ENCODE data around the gene ADARB2.
"Not testable (repeated sequence)": the region's sequence is repeated elsewhere in the genome, so short reads cannot be mapped to it uniquely, and the experiment has no call there.

Gene ADARB2

GRCh38 chr10:1329622-1330021 is 407.7 kb downstream of the ADARB2 start:
- H3K9ac ChIP-seq (ENCODE audit: low read depth, low read length) = no peak overlapping the region
- H3K4me3 ChIP-seq (ENCODE audit: low read depth, low read length) = no peak overlapping the region
- no peaks in the 10 kb centered on the region for H3K9me3 ChIP-seq (ENCODE audit: control insufficient read depth, insufficient read depth, low read length)
- peaks cover 4% of the 10 kb centered on the region for H3K36me3 ChIP-seq (ENCODE audit: control insufficient read depth, insufficient read depth, low read length)
- H3K27me3 ChIP-seq (ENCODE audit: control insufficient read depth, insufficient read depth, low read length) = no peaks in the 10 kb centered on the region
- H3K4me1 ChIP-seq (ENCODE audit: control insufficient read depth, insufficient read depth, low read length) = no peaks in the 10 kb centered on the region

- Histone ChIP-seq H3K4me1 (ENCODE audit: control insufficient read depth, insufficient read depth, low read length) (no peaks in the 10 kb centered on the region), H3K27me3 (ENCODE audit: control insufficient read depth, insufficient read depth, low read length) (no peaks in the 10 kb centered on the region), H3K4me3 (ENCODE audit: low read depth, low read length) (no peak overlapping the region), H3K9me3 (ENCODE audit: control insufficient read depth, insufficient read depth, low read length) (no peaks in the 10 kb centered on the region), H3K36me3 (ENCODE audit: control insufficient read depth, insufficient read depth, low read length) (peaks cover 4% of the 10 kb centered on the region), H3K9ac (ENCODE audit: low read depth, low read length) (no peak overlapping the region)
Observed at GRCh38 chr10:1328981-1329614, 408.2 kb downstream of the ADARB2 start.

DNA sequence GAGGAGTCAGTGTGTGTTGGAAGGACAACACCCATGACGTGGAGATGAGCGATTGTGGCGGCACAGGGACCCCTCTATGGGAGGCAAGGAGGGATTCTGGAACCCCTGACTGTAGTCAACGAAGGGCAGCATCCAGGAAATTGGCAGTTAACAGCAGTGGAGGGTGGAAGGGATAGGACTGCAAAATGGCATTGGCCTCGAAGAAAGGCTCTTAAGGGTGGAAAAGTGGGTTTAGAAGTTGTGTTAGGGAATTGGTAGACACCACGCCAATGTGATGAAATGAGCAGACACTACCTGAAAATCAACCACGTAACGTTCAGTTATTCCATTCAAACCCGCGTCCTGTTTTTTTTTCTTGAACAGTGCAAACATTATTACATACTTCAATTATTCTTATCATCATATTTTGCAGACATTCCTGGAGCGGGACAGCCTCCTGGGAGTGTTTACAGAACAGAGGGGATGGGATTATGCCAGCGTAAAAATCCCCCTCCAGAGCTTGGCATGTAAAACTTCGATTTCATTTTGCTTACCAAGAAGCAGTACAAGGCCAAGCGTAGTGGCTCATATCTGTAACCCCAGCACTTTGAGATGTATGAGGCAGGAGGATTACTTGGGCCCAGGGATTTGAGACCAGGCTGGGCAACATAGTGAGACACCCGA is 409.0 kb downstream of the ADARB2 start:
- Histone ChIP-seq H3K27me3 (ENCODE audit: control insufficient read depth, insufficient read depth, low read length) (no peaks in the 10 kb centered on the region), H3K4me3 (ENCODE audit: low read depth, low read length) (no peak overlapping the region), H3K9ac (ENCODE audit: low read depth, low read length) (no peak overlapping the region), H3K9me3 (ENCODE audit: control insufficient read depth, insufficient read depth, low read length) (no peaks in the 10 kb centered on the region), H3K36me3 (ENCODE audit: control insufficient read depth, insufficient read depth, low read length) (peaks cover 4% of the 10 kb centered on the region), H3K4me1 (ENCODE audit: control insufficient read depth, insufficient read depth, low read length) (no peaks in the 10 kb centered on the region)

GRCh38 chr10:1327759-1328158 is 409.6 kb downstream of the ADARB2 start:
- no peaks in the 10 kb centered on the region for H3K9me3 ChIP-seq (ENCODE audit: control insufficient read depth, insufficient read depth, low read length)
- no peak overlapping the region for H3K9ac ChIP-seq (ENCODE audit: low read depth, low read length)
- H3K4me3 ChIP-seq (ENCODE audit: low read depth, low read length) = no peak overlapping the region
- peaks cover 4% of the 10 kb centered on the region for H3K36me3 ChIP-seq (ENCODE audit: control insufficient read depth, insufficient read depth, low read length)
- no peaks in the 10 kb centered on the region for H3K4me1 ChIP-seq (ENCODE audit: control insufficient read depth, insufficient read depth, low read length)
- H3K27me3 ChIP-seq (ENCODE audit: control insufficient read depth, insufficient read depth, low read length) = no peaks in the 10 kb centered on the region

DNA sequence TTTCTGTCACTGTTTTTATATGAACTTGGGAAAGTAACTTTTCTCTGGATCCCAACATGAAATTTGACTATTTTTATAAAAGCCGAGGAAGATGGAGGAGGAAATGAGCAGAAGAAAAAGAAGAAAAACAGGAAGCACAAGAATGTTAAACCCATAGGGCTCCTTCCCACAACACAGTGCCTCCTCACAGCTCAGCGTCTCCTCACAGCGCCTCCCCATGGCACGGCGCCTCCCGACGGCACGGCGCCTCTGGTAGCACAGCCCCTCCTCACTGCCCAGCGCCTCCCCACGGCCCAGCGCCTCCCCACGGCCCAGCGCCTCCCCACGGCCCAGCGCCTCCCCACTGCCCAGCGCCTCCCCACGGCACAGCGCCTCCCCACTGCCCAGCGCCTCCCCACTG is 410.8 kb downstream of the ADARB2 start:
- not testable (repeated sequence) for H3K4me3 ChIP-seq (ENCODE audit: low read depth, low read length); H3K4me1 ChIP-seq (ENCODE audit: control insufficient read depth, insufficient read depth, low read length); H3K9ac ChIP-seq (ENCODE audit: low read depth, low read length); H3K9me3 ChIP-seq (ENCODE audit: control insufficient read depth, insufficient read depth, low read length); H3K36me3 ChIP-seq (ENCODE audit: control insufficient read depth, insufficient read depth, low read length); H3K27me3 ChIP-seq (ENCODE audit: control insufficient read depth, insufficient read depth, low read length)

DNA sequence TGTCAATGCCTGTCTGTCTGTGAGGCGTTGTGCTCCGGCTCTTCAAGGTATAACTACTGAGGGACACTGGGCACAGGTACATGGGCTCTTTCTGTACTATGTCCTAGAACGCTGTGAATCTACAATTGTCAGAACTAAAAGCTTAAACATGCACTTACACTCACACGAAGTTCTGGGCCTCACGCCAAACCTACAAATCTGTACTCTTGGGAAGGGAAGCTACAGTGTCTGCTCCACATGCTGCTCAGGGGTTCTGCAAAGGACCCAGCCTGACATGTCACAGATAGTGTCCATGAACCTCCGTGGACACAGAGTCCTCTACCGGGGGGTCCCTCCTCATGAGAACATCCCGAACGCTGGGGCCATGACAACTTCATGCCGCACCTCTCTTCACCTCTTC is 412.4 kb downstream of the ADARB2 start:
- peaks cover 4% of the 10 kb centered on the region for H3K36me3 ChIP-seq (ENCODE audit: control insufficient read depth, insufficient read depth, low read length)
- no peaks in the 10 kb centered on the region for H3K4me1 ChIP-seq (ENCODE audit: control insufficient read depth, insufficient read depth, low read length)
- no peak overlapping the region for H3K4me3 ChIP-seq (ENCODE audit: low read depth, low read length)
- H3K9me3 ChIP-seq (ENCODE audit: control insufficient read depth, insufficient read depth, low read length) = no peaks in the 10 kb centered on the region
- H3K9ac ChIP-seq (ENCODE audit: low read depth, low read length) = no peak overlapping the region
- no peaks in the 10 kb centered on the region for H3K27me3 ChIP-seq (ENCODE audit: control insufficient read depth, insufficient read depth, low read length)

GRCh38 chr10:1323951-1324350 is 413.4 kb downstream of the ADARB2 start:
- no peak overlapping the region for H3K9ac ChIP-seq (ENCODE audit: low read depth, low read length)

DNA sequence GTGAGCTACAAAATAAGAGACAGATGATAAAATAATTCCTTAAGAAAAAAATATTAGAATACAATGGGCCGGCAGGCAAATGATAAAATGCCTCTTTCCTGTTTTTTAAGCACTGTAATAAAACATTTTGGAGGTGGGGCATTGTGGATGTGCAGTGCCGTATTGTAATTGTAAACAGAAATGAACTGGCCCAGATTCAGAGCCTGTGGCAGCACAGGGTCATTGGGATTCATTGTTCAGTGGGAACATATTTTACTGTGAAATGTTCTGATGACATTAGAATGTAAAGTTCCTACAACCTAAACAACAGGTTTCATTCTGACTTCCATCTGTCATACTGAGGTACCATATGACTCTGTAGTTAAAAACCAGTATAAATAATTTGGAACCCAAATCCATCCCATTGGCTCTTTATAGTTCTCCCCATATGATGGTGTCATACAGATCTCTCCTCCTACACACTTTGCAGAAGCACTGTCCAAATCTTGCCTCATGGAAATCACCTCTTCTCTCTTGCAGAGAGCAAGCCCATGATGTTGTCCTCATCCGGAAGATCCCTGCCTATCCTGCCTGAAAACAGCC is 416.5 kb downstream of the ADARB2 start:
- Histone ChIP-seq H3K27me3 (ENCODE audit: control insufficient read depth, insufficient read depth, low read length) (no peaks in the 10 kb centered on the region), H3K4me3 (ENCODE audit: low read depth, low read length) (no peak overlapping the region), H3K9me3 (ENCODE audit: control insufficient read depth, insufficient read depth, low read length) (no peaks in the 10 kb centered on the region), H3K36me3 (ENCODE audit: control insufficient read depth, insufficient read depth, low read length) (no peaks in the 10 kb centered on the region), H3K9ac (ENCODE audit: low read depth, low read length) (no peak overlapping the region), H3K4me1 (ENCODE audit: control insufficient read depth, insufficient read depth, low read length) (no peaks in the 10 kb centered on the region)

More at GRCh38 chr10:1323951-1324350, 413.4 kb downstream of the ADARB2 start:
- Histone ChIP-seq H3K27me3 (ENCODE audit: control insufficient read depth, insufficient read depth, low read length) (no peaks in the 10 kb centered on the region), H3K4me3 (ENCODE audit: low read depth, low read length) (no peak overlapping the region), H3K4me1 (ENCODE audit: control insufficient read depth, insufficient read depth, low read length) (no peaks in the 10 kb centered on the region), H3K36me3 (ENCODE audit: control insufficient read depth, insufficient read depth, low read length) (peaks cover 4% of the 10 kb centered on the region), H3K9me3 (ENCODE audit: control insufficient read depth, insufficient read depth, low read length) (no peaks in the 10 kb centered on the region)

DNA sequence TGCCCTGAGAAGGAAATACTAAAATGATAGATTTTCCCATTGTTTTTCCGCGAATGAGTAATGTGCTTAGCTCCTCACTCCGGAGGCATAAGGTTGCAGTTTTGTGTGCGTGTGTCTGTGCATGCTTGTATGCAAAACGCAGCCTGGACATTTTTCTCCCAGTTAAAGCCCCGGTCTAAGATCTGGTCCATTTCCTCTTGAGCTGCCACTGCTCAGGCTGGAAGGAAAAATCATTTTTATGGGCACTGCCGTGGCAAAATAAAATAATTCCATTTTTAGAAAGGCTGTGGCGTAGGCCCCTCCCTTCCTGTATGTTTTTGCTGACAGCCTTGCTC is 420.5 kb downstream of the ADARB2 start:
- no peaks in the 10 kb centered on the region for H3K36me3 ChIP-seq (ENCODE audit: control insufficient read depth, insufficient read depth, low read length)
- no peaks in the 10 kb centered on the region for H3K27me3 ChIP-seq (ENCODE audit: control insufficient read depth, insufficient read depth, low read length)
- no peaks in the 10 kb centered on the region for H3K9me3 ChIP-seq (ENCODE audit: control insufficient read depth, insufficient read depth, low read length)
- no peak overlapping the region for H3K4me3 ChIP-seq (ENCODE audit: low read depth, low read length)
- H3K9ac ChIP-seq (ENCODE audit: low read depth, low read length) = no peak overlapping the region
- H3K4me1 ChIP-seq (ENCODE audit: control insufficient read depth, insufficient read depth, low read length) = peaks cover 3% of the 10 kb centered on the region

- peaks cover 4% of the 10 kb centered on the region for H3K4me1 ChIP-seq (ENCODE audit: control insufficient read depth, insufficient read depth, low read length)
- no peaks in the 10 kb centered on the region for H3K27me3 ChIP-seq (ENCODE audit: control insufficient read depth, insufficient read depth, low read length)
- no peak overlapping the region for H3K9ac ChIP-seq (ENCODE audit: low read depth, low read length)
- no peak overlapping the region for H3K4me3 ChIP-seq (ENCODE audit: low read depth, low read length)
- H3K36me3 ChIP-seq (ENCODE audit: control insufficient read depth, insufficient read depth, low read length) = no peaks in the 10 kb centered on the region
- H3K9me3 ChIP-seq (ENCODE audit: control insufficient read depth, insufficient read depth, low read length) = no peaks in the 10 kb centered on the region
Observed at GRCh38 chr10:1316121-1316808, 421.1 kb downstream of the ADARB2 start.

DNA sequence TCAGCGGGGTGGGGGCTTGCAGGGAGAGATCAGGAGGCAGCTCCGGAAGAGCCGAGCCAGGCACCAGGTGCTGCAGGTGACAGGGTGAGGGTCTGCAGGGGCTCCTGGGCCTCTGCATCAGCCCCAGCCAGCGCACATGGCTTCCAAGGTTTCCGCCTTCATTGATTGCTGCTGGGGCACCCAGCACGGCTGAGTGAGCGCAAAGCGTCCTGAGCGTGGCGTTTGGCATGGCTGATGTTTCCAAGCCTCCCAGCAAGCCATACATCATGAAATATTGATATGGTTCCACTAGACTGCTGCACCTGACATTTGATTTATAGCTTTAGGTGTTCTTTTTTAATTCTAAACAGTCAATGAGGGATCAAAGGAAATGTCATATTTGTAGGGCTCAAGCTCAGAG is 422.1 kb downstream of the ADARB2 start:
- no peak overlapping the region for H3K9ac ChIP-seq (ENCODE audit: low read depth, low read length)
- H3K9me3 ChIP-seq (ENCODE audit: control insufficient read depth, insufficient read depth, low read length) = no peaks in the 10 kb centered on the region
- no peaks in the 10 kb centered on the region for H3K27me3 ChIP-seq (ENCODE audit: control insufficient read depth, insufficient read depth, low read length)
- peaks cover 11% of the 10 kb centered on the region for H3K4me1 ChIP-seq (ENCODE audit: control insufficient read depth, insufficient read depth, low read length)
- H3K4me3 ChIP-seq (ENCODE audit: low read depth, low read length) = no peak overlapping the region
- no peaks in the 10 kb centered on the region for H3K36me3 ChIP-seq (ENCODE audit: control insufficient read depth, insufficient read depth, low read length)

- Histone ChIP-seq H3K4me3 (ENCODE audit: low read depth, low read length) (no peak overlapping the region), H3K27me3 (ENCODE audit: control insufficient read depth, insufficient read depth, low read length) (no peaks in the 10 kb centered on the region), H3K9me3 (ENCODE audit: control insufficient read depth, insufficient read depth, low read length) (no peaks in the 10 kb centered on the region), H3K9ac (ENCODE audit: low read depth, low read length) (no peak overlapping the region), H3K4me1 (ENCODE audit: control insufficient read depth, insufficient read depth, low read length) (peaks cover 28% of the 10 kb centered on the region), H3K36me3 (ENCODE audit: control insufficient read depth, insufficient read depth, low read length) (no peaks in the 10 kb centered on the region)
Observed at GRCh38 chr10:1311726-1312125, 425.6 kb downstream of the ADARB2 start.
